GM12892 (cell line): ENCODE results near the gene DVL3.

ENCODE experiments used
- POLR2A ChIP-seq: IDR thresholded peaks from 2 replicates; pipeline ENCODE4 v1.6.1; 2011; ENCODE audit warnings: low read depth, low read length, control low read depth
- POLR2AphosphoS5 ChIP-seq: IDR thresholded peaks from 2 replicates; pipeline ENCODE4 v1.6.1; 2011; ENCODE audit warnings: low read depth, low read length, control low read depth
- TAF1 ChIP-seq: IDR thresholded peaks from 2 replicates; pipeline ENCODE4 v1.6.1; 2011; ENCODE audit warnings: low read depth, mild to moderate bottlenecking, control low read depth, low read length, borderline replicate concordance

DNA sequence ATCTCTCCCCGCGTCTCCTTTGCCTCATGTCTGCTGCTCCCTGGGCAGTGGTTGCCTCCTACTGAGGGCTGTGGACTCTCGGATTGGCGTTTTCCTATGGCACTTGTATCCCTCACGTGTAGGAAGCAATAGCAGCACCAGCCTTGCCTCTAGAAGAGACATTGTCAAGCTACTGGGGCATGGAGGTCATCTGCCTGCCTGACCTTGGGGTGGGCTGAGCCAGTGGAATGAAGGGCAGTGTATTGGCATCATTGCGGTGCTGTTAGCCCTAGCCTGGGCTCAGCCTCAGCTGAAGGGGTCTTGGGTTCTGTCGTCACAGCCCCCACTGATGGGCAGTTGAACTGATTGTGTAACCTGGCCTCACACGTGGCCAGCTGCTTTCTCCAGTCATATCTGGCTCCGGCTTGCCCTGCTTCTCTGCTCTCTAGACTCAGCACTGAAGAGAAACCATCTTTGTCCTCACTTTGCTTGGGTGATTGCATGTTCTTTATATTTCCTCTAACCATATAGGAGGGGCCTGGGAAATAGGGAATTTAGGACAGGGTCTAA, 38.9 kb downstream of the DVL3 start:
- TF ChIP-seq POLR2AphosphoS5 (no peak), POLR2A (no peak), TAF1 (no peak)
